Neural progenitor cell (in vitro differentiated cells): Measurements from ENCODE around the gene MAGI1.

ENCODE experiments used
- EZH2 ChIP-seq: fragments of 200-600 bp; sonication (generic); IDR thresholded peaks from 2 replicates; pipeline ENCODE4 v1.6.1; 2017; ENCODE audit warnings: antibody characterized with exemption, mild to moderate bottlenecking, moderate library complexity
- EZH2phosphoT487 ChIP-seq: fragments of 200-600 bp; sonication (generic); IDR thresholded peaks from 2 replicates; pipeline ENCODE4 v1.6.1; 2017; ENCODE audit warnings: antibody characterized with exemption

- no peak for TF ChIP-seq EZH2
- no peak for TF ChIP-seq EZH2phosphoT487
Measured at GRCh38 chr3:65497846-65498245, 540.9 kb downstream of the MAGI1 start.
